ENCODE results near the gene RPL27A.

Gene RPL27A

GRCh38 chr11:8721609-8722500 lies 39.3 kb downstream of the RPL27A start:
- DNase-seq (ENCODE audit: low read depth in 3 of 3): no peak

DNA sequence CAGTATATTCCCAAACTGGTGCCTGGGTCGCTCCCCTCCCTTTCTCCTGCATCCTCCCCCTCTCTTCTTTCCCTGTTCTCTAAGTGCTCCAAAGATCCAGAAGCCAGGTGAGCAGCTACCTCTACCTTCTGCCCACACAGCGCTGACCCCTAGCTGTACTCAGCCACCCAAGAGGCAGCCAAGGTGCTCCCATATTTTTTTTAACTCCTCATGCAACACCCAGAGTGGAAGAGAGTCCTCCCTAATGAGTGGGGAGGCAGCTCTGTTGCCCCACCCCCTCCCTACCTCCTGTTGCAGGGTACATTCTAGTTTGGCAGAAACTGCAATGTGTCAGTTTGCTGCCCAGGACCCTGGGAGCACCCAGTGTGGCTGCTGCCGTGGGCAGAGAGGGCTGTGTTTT lies 40.2 kb downstream of the RPL27A start:
- DNase-seq (ENCODE audit: low read depth in 3 of 3): no peak

GRCh38 chr11:8723711-8724110 lies 41.1 kb downstream of the RPL27A start:
- DNase-seq (ENCODE audit: low read depth in 3 of 3): no peak

DNA sequence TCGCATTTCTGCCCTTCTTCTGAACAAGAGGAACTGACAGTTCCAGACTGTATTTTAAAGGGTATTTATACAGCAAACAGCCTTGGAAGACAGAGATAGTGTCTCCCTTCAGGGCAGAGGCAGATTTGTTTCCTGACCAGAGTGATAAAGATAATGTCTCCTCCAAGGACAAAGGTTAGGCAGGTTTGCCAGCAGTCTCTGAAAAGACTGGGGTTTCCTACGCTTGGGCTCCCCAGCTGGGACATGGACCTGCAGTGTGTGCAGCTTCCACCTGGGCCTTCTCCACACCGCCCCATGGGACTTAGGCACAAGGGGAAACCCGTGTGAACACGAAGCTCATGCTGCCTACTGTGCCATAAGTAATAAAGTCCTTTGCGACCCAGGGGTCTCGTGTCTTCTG lies 42.1 kb downstream of the RPL27A start:
- DNase-seq (ENCODE audit: low read depth in 3 of 3): no peak

DNA sequence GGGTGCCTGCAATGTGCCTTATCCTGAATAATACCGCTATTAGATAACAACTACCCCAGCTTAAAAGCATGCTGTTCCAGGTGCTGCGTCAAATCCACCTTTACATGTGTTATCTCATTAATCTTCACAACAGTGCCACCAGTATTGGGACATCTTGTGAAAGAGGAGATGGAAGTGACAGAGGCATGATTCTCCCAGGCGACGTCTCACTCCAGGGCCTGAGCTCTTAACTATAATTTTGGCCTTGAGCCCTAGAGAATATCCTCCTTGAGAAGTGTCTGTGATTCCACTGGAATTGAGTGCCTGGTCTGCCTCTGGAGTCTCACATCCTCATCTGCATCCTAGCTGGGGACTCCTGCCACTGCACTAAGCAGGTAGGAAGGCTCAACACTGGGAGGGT lies 43.8 kb downstream of the RPL27A start:
- no peak for DNase-seq (ENCODE audit: low read depth in 3 of 3)

DNA sequence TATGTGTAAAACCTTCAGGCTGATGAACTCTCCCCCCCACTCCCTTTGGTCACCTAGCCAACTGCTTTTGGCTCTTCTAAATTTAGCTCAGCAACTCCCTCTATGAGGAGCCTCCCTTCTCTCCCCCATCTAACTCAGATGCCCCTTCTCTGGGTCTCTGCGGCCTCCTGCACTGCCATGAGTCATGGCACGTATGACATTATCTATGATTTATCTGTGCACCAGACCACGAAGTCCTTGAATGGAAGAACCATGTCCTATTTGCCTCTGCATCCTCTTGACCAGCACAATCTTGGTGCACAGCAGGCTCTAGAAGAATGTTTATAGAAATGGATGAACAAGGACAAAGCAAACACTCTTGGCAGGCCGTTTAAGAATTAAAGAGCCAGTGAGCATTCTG lies 46.0 kb downstream of the RPL27A start:
- no peak for DNase-seq (ENCODE audit: low read depth in 3 of 3)

DNA sequence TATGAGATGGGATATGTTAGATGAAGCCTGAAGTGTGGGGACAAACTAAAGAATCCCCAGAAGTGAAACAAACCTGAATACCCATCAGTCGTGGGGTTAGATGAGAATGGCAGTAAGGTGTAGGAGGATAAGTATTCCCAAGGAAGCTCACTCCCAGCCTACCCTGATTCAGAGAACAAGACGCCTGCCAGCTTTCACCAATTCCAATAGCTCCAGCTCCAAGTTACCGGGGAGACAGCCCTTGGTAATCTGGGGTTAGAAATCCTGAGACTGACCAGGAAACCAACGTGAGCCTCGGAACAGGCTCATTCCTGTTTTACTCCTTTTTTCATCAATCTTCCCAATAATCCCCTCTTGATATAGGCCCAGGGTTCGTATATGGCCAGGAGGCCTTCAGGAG lies 46.5 kb downstream of the RPL27A start:
- no peak for DNase-seq (ENCODE audit: low read depth in 3 of 3)

DNA sequence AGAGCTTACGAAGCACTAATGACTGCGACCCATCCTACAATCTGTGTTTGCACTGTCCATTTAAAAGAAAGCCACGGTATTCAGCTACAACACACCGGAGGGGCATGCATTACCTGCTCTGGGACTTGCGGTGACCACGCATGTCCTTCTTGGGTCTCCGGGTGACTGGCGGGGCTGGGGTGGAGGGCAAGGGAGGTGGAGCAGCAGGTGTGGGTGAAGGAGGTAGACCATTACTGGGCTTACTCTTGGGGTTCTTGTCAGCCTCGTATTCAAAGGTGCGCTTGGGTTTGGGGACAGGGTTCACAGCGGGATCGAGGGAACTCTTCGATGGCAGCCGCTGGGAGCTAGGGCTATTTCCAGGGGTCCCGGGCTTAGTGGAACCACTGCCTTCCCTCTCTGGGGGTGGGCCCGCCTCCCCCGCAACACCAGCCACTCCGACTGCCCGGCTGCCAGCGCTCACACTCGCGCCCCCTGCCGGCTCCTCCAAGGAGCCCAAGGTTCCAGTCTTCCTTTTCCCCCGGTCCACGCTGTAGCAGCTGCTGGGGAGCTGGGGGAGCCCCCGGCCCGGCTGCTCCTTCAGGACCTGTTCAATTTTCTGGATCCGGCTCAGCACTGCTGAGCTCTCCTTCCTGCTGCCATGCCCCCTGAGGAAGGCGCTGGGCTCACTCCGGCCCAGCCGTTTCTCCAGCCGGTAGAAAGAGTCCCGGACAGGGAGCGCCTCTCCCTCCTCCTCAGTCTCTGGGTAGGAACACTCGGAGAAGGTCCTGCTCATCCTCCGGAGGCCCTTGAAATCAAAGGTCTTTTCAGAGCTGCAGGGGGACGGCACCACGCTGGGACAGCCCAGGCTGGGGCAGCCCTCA lies 47.5 kb downstream of the RPL27A start:
- no peak for DNase-seq (ENCODE audit: low read depth in 3 of 3)

DNA sequence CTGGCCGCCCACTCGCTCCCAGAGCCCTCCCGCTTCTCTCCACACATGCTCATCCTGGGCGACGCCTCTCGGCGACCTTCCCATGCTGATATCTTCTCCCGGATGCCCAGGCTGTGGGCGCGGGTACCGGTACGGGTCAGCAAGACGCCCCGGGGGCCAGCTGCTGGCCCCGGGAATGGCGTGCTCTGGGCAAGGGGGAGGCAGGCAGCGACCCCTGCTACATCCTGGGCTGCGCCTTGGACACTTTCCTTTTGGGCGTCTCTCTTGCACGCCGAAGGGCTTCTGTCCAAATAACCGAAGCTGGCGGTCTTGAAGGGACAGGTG lies 48.1 kb downstream of the RPL27A start:
- no peak for DNase-seq (ENCODE audit: low read depth in 3 of 3)

GRCh38 chr11:8731647-8732323 lies 49.2 kb downstream of the RPL27A start:
- no peak for DNase-seq (ENCODE audit: low read depth in 3 of 3)

DNA sequence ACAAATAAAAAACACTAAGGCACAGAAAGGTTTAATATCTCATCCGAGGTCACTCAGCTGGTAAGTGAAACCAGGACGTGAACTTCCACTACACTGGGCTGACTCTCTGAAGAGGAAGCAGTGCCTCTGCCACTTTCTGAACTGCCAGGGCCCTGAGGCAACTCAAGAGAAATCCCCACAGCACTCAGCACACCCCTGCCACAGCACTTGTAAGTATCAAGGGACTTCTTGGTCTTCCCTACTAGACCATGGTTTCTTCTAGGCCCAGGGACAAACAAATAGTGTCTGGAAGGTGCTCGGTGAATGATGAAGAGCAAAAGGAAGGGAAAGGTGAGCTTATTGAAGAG lies 49.7 kb downstream of the RPL27A start:
- no peak for DNase-seq (ENCODE audit: low read depth in 3 of 3)

GRCh38 chr11:8732748-8733241 lies 50.2 kb downstream of the RPL27A start:
- no peak for DNase-seq (ENCODE audit: low read depth in 3 of 3)

- DNase-seq (ENCODE audit: low read depth in 3 of 3): no peak
These were observed 51.3 kb downstream of the RPL27A start for GRCh38 chr11:8733852-8734251.

GRCh38 chr11:8735094-8735493 lies 52.5 kb downstream of the RPL27A start:
- no peak for DNase-seq (ENCODE audit: low read depth in 3 of 3)

GRCh38 chr11:8739309-8739793 lies 56.8 kb downstream of the RPL27A start:
- DNase-seq (ENCODE audit: low read depth in 3 of 3): no peak
